HFF-Myc (cell line): Measurements from ENCODE around the gene MTA1.

Experiments
- DNase-seq: peaks from one replicate; pipeline ENCODE4 v3.0.0-alpha.2; 2011; ENCODE audit warnings: low read depth; ENCODE audit errors: extremely low read depth
- H3K4me3 ChIP-seq: replicated peaks from 2 replicates; pipeline ENCODE4 v1.5.1; 2011; ENCODE audit warnings: low read depth, mild to moderate bottlenecking, control low read depth, low read length
- TF ChIP-seq, protein P1 (sequence below): IDR thresholded peaks from 2 replicates; pipeline ENCODE4 v1.5.1; 2012; ENCODE audit warnings: mild to moderate bottlenecking, low read depth, low read length, control low read depth; ENCODE audit errors: missing control alignments

MTA1 gene

DNA sequence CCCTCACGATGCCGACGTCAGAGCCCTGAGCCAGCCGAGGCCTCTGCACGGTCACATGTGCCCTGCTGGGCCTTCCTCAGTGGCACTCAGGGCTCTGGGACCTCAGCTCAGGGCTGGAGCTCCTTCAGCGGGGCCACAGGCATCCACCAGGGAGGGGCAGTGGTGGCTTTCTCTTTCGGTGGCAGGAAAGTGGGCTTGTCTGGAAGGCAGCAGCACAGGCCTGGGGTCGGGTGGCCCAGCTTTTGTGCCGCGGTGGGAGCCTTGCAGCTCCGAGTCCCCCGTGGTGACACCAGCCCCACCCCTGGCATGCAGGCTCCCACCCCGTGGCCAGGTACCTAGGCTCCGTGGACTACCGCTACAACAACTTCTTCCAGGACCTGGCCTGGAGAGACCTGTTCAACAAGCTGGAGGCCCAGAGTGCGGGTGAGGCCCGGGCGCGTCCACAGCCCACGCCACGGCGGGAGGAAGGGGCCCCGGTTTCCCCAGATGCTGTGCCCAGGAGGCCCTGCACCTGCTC lies 35.5 kb upstream of the MTA1 start:
- DNase-seq = no peak
- no peak overlapping the region for H3K4me3 ChIP-seq
- TF ChIP-seq, protein P1, sequence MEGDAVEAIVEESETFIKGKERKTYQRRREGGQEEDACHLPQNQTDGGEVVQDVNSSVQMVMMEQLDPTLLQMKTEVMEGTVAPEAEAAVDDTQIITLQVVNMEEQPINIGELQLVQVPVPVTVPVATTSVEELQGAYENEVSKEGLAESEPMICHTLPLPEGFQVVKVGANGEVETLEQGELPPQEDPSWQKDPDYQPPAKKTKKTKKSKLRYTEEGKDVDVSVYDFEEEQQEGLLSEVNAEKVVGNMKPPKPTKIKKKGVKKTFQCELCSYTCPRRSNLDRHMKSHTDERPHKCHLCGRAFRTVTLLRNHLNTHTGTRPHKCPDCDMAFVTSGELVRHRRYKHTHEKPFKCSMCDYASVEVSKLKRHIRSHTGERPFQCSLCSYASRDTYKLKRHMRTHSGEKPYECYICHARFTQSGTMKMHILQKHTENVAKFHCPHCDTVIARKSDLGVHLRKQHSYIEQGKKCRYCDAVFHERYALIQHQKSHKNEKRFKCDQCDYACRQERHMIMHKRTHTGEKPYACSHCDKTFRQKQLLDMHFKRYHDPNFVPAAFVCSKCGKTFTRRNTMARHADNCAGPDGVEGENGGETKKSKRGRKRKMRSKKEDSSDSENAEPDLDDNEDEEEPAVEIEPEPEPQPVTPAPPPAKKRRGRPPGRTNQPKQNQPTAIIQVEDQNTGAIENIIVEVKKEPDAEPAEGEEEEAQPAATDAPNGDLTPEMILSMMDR = no peak

GRCh38 chr14:105384605-105385321 lies 34.9 kb upstream of the MTA1 start:
- DNase-seq = no peak
- TF ChIP-seq, protein P1 = no peak
- H3K4me3 ChIP-seq = no peak overlapping the region

- DNase-seq = no peak
- TF ChIP-seq, protein P1 = no peak
These were observed 34.3 kb upstream of the MTA1 start for GRCh38 chr14:105385322-105385637.

GRCh38 chr14:105385698-105386365 lies 33.8 kb upstream of the MTA1 start:
- TF ChIP-seq, protein P1 = no peak
- no peak for DNase-seq
- H3K4me3 ChIP-seq = no peak overlapping the region

More at GRCh38 chr14:105385322-105385637, 34.3 kb upstream of the MTA1 start:
- H3K4me3 ChIP-seq = no peak overlapping the region

DNA sequence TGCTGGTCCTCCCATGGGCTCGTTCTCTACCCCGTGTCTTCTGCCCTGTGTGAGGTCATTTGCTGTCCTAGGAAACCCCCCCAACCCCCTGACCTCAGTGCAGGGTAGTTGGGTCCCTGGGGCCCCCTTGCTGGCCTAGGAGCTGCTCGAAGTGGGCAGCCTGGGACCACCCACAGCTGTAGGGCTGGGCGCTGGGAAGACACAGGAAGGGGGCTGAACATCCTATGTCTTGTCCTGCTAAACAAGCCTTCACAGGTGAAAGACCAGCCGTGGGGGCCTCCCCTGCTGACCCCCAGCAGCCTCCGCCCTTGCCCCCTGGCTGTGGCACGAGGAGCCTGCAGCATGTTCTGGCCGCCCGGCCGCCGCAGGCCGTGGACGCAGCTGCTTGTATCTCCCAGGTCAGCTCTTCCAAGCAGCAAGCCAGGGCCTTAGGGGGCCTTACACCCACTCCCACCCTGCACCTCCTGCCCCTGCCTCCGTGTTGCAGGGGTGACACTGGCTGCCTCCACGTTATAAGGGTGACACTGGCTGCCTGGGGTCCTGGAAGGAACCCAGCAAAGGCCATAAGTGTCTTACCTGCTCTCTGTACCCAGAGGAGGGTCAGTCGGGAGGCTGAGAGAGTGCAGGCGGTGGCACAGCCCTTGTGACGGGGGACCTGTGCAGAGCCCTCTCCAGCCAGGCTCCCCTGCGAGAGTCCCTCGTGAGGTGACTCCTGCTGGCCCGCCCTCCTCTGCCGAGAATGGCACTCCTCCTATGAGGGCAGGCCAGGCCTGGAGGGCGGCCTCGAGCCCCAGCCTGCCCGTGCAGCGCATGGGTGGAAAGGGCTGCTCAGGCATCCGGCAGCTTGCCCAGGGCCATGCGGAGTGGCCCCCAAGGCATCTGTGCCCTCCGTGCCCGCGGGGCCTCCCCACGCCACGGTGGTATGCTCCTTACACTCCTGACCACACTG lies 32.8 kb upstream of the MTA1 start:
- no peak overlapping the region for H3K4me3 ChIP-seq
- TF ChIP-seq, protein P1 = no peak
- no peak for DNase-seq

DNA sequence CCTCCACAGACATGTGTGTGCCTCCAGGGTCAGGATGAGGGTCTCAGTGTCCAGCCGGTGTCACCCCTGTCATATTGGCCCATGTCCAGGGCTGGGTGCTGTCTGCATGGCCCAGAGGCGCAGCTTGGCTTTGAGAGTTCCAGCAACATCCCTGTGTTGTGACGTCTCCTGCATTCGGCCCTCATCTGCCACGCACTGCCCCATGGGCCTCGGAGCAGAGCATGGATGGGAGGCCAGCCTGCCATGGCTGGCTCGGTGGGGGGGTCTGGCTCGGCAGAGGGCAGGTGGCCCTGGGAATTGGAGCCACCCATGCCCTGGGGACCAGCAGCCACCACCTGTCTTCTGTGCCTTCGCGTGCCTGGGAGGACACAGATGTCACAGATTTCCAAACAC lies 32.1 kb upstream of the MTA1 start:
- TF ChIP-seq, protein P1 = no peak
- no peak for DNase-seq
- H3K4me3 ChIP-seq = no peak overlapping the region
